Keratinocyte (primary cell): Measurements from ENCODE around the gene KLRK1. TPM values are rescaled to one million over a fixed set of nuclear protein-coding genes. Genes with fewer than 3 reads are reported as not detected.
"Not testable (repeated sequence)": the region's sequence is repeated elsewhere in the genome, so short reads cannot be mapped to it uniquely, and the experiment has no call there.

Source experiments
- DNase-seq: peaks from one replicate; pipeline ENCODE4 v3.0.0-alpha.2; 2011; ENCODE audit warnings: low read depth, missing footprints, low spot score
- FAIRE-seq: peaks from 2 replicates; lab custom pipeline; 2011; peaks lifted over from hg19 to GRCh38; lab: Jason Lieb, UNC
- H2AFZ ChIP-seq: 2 replicates; pipeline ENCODE4 v1.6.0; 2012; ENCODE audit warnings: low read length, control low read depth, inconsistent platforms; ENCODE audit not compliant: control insufficient read depth
- H3K27ac ChIP-seq: 2 replicates; pipeline ENCODE4 v1.5.1; 2011; ENCODE audit warnings: low read length; ENCODE audit not compliant: control insufficient read depth, insufficient read depth
- H3K27me3 ChIP-seq: 3 replicates; pipeline ENCODE4 v1.6.0; 2011; ENCODE audit warnings: low read length; ENCODE audit not compliant: control insufficient read depth, insufficient read depth; ENCODE audit errors: extremely low read depth
- H3K36me3 ChIP-seq, 2 experiments: 2 replicates in 1 of 2; 3 replicates in 1 of 2; pipeline ENCODE4 v1.5.1; 2011; ENCODE audit warnings: low read length in 2 of 2, mild to moderate bottlenecking in 1 of 2; ENCODE audit not compliant: control insufficient read depth in 2 of 2, insufficient read depth in 2 of 2; ENCODE audit errors: extremely low read depth in 1 of 2
- H3K4me1 ChIP-seq: 3 replicates; pipeline ENCODE4 v1.5.1; 2011; ENCODE audit warnings: low read length; ENCODE audit not compliant: control insufficient read depth, insufficient read depth; ENCODE audit errors: extremely low read depth
- H3K4me2 ChIP-seq: 3 replicates; pipeline ENCODE4 v1.6.0; 2011; ENCODE audit warnings: low read depth, low read length; ENCODE audit not compliant: control insufficient read depth, insufficient read depth; ENCODE audit errors: extremely low read depth
- H3K4me3 ChIP-seq, 3 experiments: fragments of 200-600 bp in 1 of 3; sonication (generic) in 1 of 3; 2 replicates in 2 of 3; 3 replicates in 1 of 3; pipeline ENCODE4 v1.5.1; 2011 to 2016; ENCODE audit warnings: low read length in 3 of 3, mild to moderate bottlenecking in 3 of 3, control low read depth in 2 of 3, inconsistent platforms in 1 of 3, low read depth in 1 of 3, mixed read lengths in 1 of 3, mixed run types in 1 of 3, moderate library complexity in 1 of 3; ENCODE audit not compliant: control insufficient read depth in 2 of 3, insufficient read depth in 2 of 3; ENCODE audit errors: extremely low read depth in 1 of 3
- H3K79me2 ChIP-seq: 2 replicates; pipeline ENCODE4 v1.6.0; 2012; ENCODE audit warnings: low read length; ENCODE audit not compliant: control insufficient read depth, insufficient read depth
- H3K9ac ChIP-seq: 3 replicates; pipeline ENCODE4 v1.6.0; 2011; ENCODE audit warnings: low read length; ENCODE audit not compliant: control insufficient read depth, insufficient read depth; ENCODE audit errors: extremely low read depth
- H3K9me1 ChIP-seq: 3 replicates; pipeline ENCODE4 v1.6.0; 2011; ENCODE audit warnings: low read length; ENCODE audit not compliant: control insufficient read depth, insufficient read depth; ENCODE audit errors: extremely low read depth
- H3K9me3 ChIP-seq: 2 replicates; pipeline ENCODE4 v1.5.1; 2012; ENCODE audit warnings: low read depth, low read length; ENCODE audit not compliant: control insufficient read depth
- H4K20me1 ChIP-seq: 3 replicates; pipeline ENCODE4 v1.6.0; 2011; ENCODE audit warnings: low read length; ENCODE audit not compliant: control insufficient read depth, insufficient read depth; ENCODE audit errors: extremely low read depth
- EZH2 ChIP-seq: IDR thresholded peaks from one replicate; pipeline ENCODE4 v1.6.1; 2012; ENCODE audit warnings: inconsistent platforms, mild to moderate bottlenecking, low read length, moderate library complexity
- dilution Hi-C: fragments of 300-500 bp; cut with MboI; formaldehyde crosslinking; loops from one replicate; pipeline ENCODE4 v1.7.0; 2020; ENCODE audit warnings: low sequenced_read_pairs; ENCODE audit not compliant: extremely low pct_ligation_motif_present
- polyA plus RNA-seq, 5 experiments: library from polyadenylated mRNA; depleted of rRNA in 3 of 5; stranded (reverse) in 3 of 5; stranded (forward) in 1 of 5; unstranded in 1 of 5; fragments of >200 nt; gene quantifications; 1 replicate in 1 of 5; 2 replicates in 3 of 5; 3 replicates in 1 of 5; pipeline versions ENCODE4 v1.2.1 to v1.2.3, GENCODE V29; 2011 to 2012; ENCODE audit warnings: missing spikeins in 2 of 5, low read depth in 1 of 5, low replicate concordance in 1 of 5
- TF ChIP-seq, protein P1 (sequence below), 3 experiments: IDR thresholded peaks in 1 of 3; conservative IDR thresholded peaks in 1 of 3; optimal IDR thresholded peaks in 1 of 3; 2 replicates in 2 of 3; 3 replicates in 1 of 3; pipeline versions ENCODE3 to v1.5.1; 2011; ENCODE audit warnings: low read length in 3 of 3, mild to moderate bottlenecking in 3 of 3, moderate library complexity in 2 of 3, control low read depth in 1 of 3, inconsistent platforms in 1 of 3; ENCODE audit not compliant: insufficient read depth in 2 of 3; ENCODE audit errors: extremely low read depth in 1 of 3

The KLRK1 gene
- polyA plus RNA-seq, 1 donor (not counting 4 experiments of a cell fraction or from before 2014, with no cell fraction given): not detected

DNA sequence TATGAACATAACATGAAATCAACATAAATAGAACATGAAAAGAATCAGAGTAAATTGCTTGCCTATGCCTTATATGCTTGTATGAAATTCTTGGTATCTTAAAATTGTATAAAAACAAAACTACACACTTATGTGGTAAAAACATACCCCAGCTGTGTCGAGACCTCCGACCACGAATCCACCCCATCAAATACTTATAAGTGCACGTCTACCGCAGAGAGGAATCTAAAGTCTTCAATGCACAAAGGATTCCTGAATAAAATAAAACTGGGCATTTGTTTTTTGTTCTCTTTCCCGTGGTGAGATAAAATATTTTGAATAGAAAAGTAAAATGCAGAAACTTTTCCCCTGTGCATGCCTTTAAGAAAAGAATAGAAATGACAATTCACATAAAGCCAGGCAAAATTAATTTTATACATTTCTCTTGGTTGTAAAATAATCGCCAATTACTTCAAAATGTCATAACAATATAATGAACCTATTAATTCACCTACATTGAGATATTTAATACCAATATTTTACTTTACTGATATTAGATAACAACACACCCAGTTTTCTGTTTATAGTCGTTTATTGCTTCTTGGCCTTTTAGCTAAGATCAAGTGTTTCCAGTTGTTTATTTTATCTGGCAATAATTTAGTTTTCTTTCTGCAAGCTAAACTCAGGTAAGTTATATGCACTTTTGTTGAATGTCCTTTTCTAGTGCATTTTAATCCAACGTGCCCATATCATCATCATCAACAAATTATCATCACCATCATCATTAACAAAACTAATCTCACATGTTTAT, 1.0 kb downstream of the KLRK1 start:
- no peaks in the 10 kb centered on the region for H4K20me1 ChIP-seq
- H3K4me1 ChIP-seq: peaks cover 25% of the 10 kb centered on the region
- DNase-seq (no peak), FAIRE-seq (no peak)
- no peak overlapping the region for H3K9ac ChIP-seq
- H3K4me2 ChIP-seq: no peak overlapping the region
- no peaks in the 10 kb centered on the region for H3K9me3 ChIP-seq
- H2AFZ ChIP-seq: no peak overlapping the region
- no peaks in the 10 kb centered on the region for H3K79me2 ChIP-seq
- no peaks in the 10 kb centered on the region for H3K9me1 ChIP-seq
- H3K27me3 ChIP-seq: no peaks in the 10 kb centered on the region
- no peaks in the 10 kb centered on the region for H3K36me3 ChIP-seq
- no peak overlapping the region for H3K4me3 ChIP-seq
- dilution Hi-C loops: no loop called here
- H3K27ac ChIP-seq: no peak overlapping the region
- TF ChIP-seq, protein P1, sequence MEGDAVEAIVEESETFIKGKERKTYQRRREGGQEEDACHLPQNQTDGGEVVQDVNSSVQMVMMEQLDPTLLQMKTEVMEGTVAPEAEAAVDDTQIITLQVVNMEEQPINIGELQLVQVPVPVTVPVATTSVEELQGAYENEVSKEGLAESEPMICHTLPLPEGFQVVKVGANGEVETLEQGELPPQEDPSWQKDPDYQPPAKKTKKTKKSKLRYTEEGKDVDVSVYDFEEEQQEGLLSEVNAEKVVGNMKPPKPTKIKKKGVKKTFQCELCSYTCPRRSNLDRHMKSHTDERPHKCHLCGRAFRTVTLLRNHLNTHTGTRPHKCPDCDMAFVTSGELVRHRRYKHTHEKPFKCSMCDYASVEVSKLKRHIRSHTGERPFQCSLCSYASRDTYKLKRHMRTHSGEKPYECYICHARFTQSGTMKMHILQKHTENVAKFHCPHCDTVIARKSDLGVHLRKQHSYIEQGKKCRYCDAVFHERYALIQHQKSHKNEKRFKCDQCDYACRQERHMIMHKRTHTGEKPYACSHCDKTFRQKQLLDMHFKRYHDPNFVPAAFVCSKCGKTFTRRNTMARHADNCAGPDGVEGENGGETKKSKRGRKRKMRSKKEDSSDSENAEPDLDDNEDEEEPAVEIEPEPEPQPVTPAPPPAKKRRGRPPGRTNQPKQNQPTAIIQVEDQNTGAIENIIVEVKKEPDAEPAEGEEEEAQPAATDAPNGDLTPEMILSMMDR (optimal IDR thresholded peaks at IDR 0.05 in 1 of 3, IDR thresholded peaks at IDR 0.05 in 1 of 3, conservative IDR thresholded peaks at IDR 0.05 in 1 of 3; ENCODE audit: extremely low read depth in 1 of 3, insufficient read depth in 2 of 3, low read length in 3 of 3): no peak
- TF ChIP-seq EZH2: no peak

DNA sequence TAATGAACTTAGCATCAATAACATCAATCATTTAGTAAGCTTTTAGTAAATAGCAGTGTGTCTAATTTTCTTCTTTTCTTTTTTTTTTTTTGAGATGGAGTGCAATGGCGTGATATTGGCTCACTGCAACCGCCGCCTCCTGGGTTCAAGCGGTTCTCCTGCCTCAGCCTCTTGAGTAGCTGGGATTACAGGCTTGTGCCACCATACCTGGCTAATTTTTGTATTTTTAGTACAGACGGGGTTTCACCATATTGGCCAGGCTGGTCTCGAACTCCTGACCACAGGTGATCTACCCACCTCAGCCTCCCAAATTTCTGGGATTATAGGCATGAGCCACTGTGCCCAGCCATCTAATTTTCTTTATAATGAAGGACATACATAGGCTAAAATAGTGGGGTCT, 2.3 kb downstream of the KLRK1 start:
- H3K4me2 ChIP-seq, H3K79me2 ChIP-seq, H3K27ac ChIP-seq, H3K9me3 ChIP-seq, H3K36me3 ChIP-seq, H2AFZ ChIP-seq, H3K4me3 ChIP-seq, dilution Hi-C loops, H3K9me1 ChIP-seq, FAIRE-seq, DNase-seq, H3K9ac ChIP-seq, H3K27me3 ChIP-seq, H4K20me1 ChIP-seq: not testable (repeated sequence)
- H3K4me1 ChIP-seq: peaks cover 12% of the 10 kb centered on the region
